CD1c-positive myeloid dendritic cell (primary cell): ENCODE measurements around the gene PRKCQ.

Experiments
- DNase-seq: peaks from one replicate; pipeline ENCODE4 v3.0.0-alpha.2; 2016; ENCODE audit errors: extremely low spot score

The PRKCQ gene

GRCh38 chr10:6522230-6522629 is 57.8 kb downstream of the PRKCQ start:
- DNase-seq = no peak

GRCh38 chr10:6520138-6520537 is 59.9 kb downstream of the PRKCQ start:
- no peak for DNase-seq

- DNase-seq = no peak
Observed at GRCh38 chr10:6518791-6519429, 61.2 kb downstream of the PRKCQ start.

GRCh38 chr10:6516929-6517284 is 63.2 kb downstream of the PRKCQ start:
- no peak for DNase-seq

GRCh38 chr10:6516281-6516928 is 63.7 kb downstream of the PRKCQ start:
- DNase-seq = no peak

GRCh38 chr10:6514844-6515780 is 65.0 kb downstream of the PRKCQ start:
- DNase-seq = peak; percentile 62

GRCh38 chr10:6514180-6514579 is 65.9 kb downstream of the PRKCQ start:
- DNase-seq = no peak

- no peak for DNase-seq
Observed at GRCh38 chr10:6513476-6513875, 66.6 kb downstream of the PRKCQ start.

GRCh38 chr10:6512182-6512581 is 67.9 kb downstream of the PRKCQ start:
- DNase-seq = no peak

GRCh38 chr10:6511347-6511746 is 68.7 kb downstream of the PRKCQ start:
- peak; percentile 39 for DNase-seq

- no peak for DNase-seq
Observed at GRCh38 chr10:6507311-6507710, 72.8 kb downstream of the PRKCQ start.

- DNase-seq = no peak
Observed at GRCh38 chr10:6505300-6505699, 74.8 kb downstream of the PRKCQ start.

GRCh38 chr10:6504296-6504695 is 75.8 kb downstream of the PRKCQ start:
- no peak for DNase-seq

- no peak for DNase-seq
Observed at GRCh38 chr10:6503171-6503570, 76.9 kb downstream of the PRKCQ start.

GRCh38 chr10:6501931-6502330 is 78.1 kb downstream of the PRKCQ start:
- DNase-seq = no peak

GRCh38 chr10:6499974-6500373 is 80.1 kb downstream of the PRKCQ start:
- DNase-seq = no peak

GRCh38 chr10:6498771-6499170 is 81.3 kb downstream of the PRKCQ start:
- peak; percentile 57 for DNase-seq

- no peak for DNase-seq
Observed at GRCh38 chr10:6497620-6498019, 82.5 kb downstream of the PRKCQ start.

GRCh38 chr10:6494936-6495592 is 85.0 kb downstream of the PRKCQ start:
- DNase-seq = peak; percentile 34

- no peak for DNase-seq
Observed at GRCh38 chr10:6494442-6494819, 85.6 kb downstream of the PRKCQ start.

GRCh38 chr10:6493521-6494441 is 86.3 kb downstream of the PRKCQ start:
- peak; percentile 37 for DNase-seq
